Putamen (tissue), 1 donor: ENCODE measurements around the gene EFHC1.
"Not testable (repeated sequence)": the region's sequence is repeated elsewhere in the genome, so short reads cannot be mapped to it uniquely, and the experiment has no call there.

Source experiments
- DNase-seq: peaks from one replicate; pipeline ENCODE4 v3.0.0-alpha.2; 2016; ENCODE audit warnings: low spot score

The EFHC1 gene

GRCh38 chr6:52399511-52400312 is 20.4 kb upstream of the EFHC1 start:
- peak; percentile 65 for DNase-seq

GRCh38 chr6:52400313-52401041 is 19.7 kb upstream of the EFHC1 start:
- DNase-seq, result no peak

- DNase-seq, result no peak
These were observed 17.1 kb upstream of the EFHC1 start for GRCh38 chr6:52403086-52403485.

- no peak for DNase-seq
These were observed 16.5 kb upstream of the EFHC1 start for GRCh38 chr6:52403627-52404026.

- no peak for DNase-seq
These were observed 14.9 kb upstream of the EFHC1 start for GRCh38 chr6:52405243-52405642.

GRCh38 chr6:52407467-52407866 is 12.7 kb upstream of the EFHC1 start:
- no peak for DNase-seq

- DNase-seq, result no peak
These were observed 10.6 kb upstream of the EFHC1 start for GRCh38 chr6:52409499-52409898.

- DNase-seq, result no peak
These were observed 9.2 kb upstream of the EFHC1 start for GRCh38 chr6:52410979-52411378.

GRCh38 chr6:52411911-52412310 is 8.2 kb upstream of the EFHC1 start:
- no peak for DNase-seq

GRCh38 chr6:52415333-52415732 is 4.8 kb upstream of the EFHC1 start:
- DNase-seq, result no peak

GRCh38 chr6:52415917-52416628 is 4.1 kb upstream of the EFHC1 start:
- DNase-seq, result no peak

- DNase-seq, result peak; percentile 54
These were observed 3.5 kb upstream of the EFHC1 start for GRCh38 chr6:52416629-52417151.

GRCh38 chr6:52417675-52418111 is 2.4 kb upstream of the EFHC1 start:
- no peak for DNase-seq

GRCh38 chr6:52418606-52419005 is 1.5 kb upstream of the EFHC1 start:
- no peak for DNase-seq

- peak; percentile 62 for DNase-seq
These were observed 671 bp downstream of the EFHC1 start for GRCh38 chr6:52420668-52421358.

GRCh38 chr6:52422156-52422555 is 2.0 kb downstream of the EFHC1 start:
- DNase-seq, result no peak

- DNase-seq, result no peak
These were observed 3.3 kb downstream of the EFHC1 start for GRCh38 chr6:52423448-52423847.

GRCh38 chr6:52423971-52424381 is 3.8 kb downstream of the EFHC1 start:
- no peak for DNase-seq

GRCh38 chr6:52424513-52424912 is 4.4 kb downstream of the EFHC1 start:
- no peak for DNase-seq

- DNase-seq, result no peak
These were observed 6.5 kb downstream of the EFHC1 start for GRCh38 chr6:52426667-52427066.

- not testable (repeated sequence) for DNase-seq
These were observed 13.2 kb downstream of the EFHC1 start for GRCh38 chr6:52433294-52433693.

- no peak for DNase-seq
These were observed 15.2 kb downstream of the EFHC1 start for GRCh38 chr6:52435345-52435744.
